ENCODE results near the gene CCNB2.

- no peak for TF ChIP-seq CTCF (IDR thresholded peaks at IDR 0.05; ENCODE audit: extremely low read depth in 1 of 2, insufficient read depth in 1 of 2, low read depth in 1 of 2, low read length in 2 of 2)
- no peak for TF ChIP-seq POLR2A (IDR thresholded peaks at IDR 0.05; ENCODE audit: low read depth, low read length)
- TF ChIP-seq POLR2AphosphoS5 (IDR thresholded peaks at IDR 0.05; ENCODE audit: insufficient read depth, low read depth, low read length), result no peak
Observed at GRCh38 chr15:59133929-59134427, 29.0 kb downstream of the CCNB2 start.

All from endothelial cell of umbilical vein (primary cell).